GM12878 (cell line): ENCODE measurements around the gene FAM227B.

Experiments used
- ATF7 ChIP-seq: fragments of 450-650 bp; IDR thresholded peaks from 2 replicates; pipeline ENCODE4 v1.6.1; 2016; ENCODE audit warnings: low read depth, mild to moderate bottlenecking
- BCL3 ChIP-seq: IDR thresholded peaks from 2 replicates; pipeline ENCODE4 v1.6.1; 2011; ENCODE audit warnings: borderline replicate concordance, low read depth, mild to moderate bottlenecking, moderate library complexity, low read length; ENCODE audit not compliant: insufficient read depth, poor library complexity, severe bottlenecking
- CTCF ChIP-seq, 3 experiments: IDR thresholded peaks in 2 of 3; conservative IDR thresholded peaks in 1 of 3; 2 replicates each; pipeline ENCODE4 v1.5.1; 2011; ENCODE audit warnings: low read depth in 3 of 3, low read length in 3 of 3, mild to moderate bottlenecking in 3 of 3, control low read depth in 2 of 3, moderate library complexity in 2 of 3, inconsistent platforms in 1 of 3, mixed read lengths in 1 of 3; ENCODE audit not compliant: control insufficient read depth in 2 of 3, insufficient read depth in 1 of 3; ENCODE audit errors: extremely low read depth in 1 of 3
- CUX1 ChIP-seq: IDR thresholded peaks from 2 replicates; pipeline ENCODE4 v1.6.1; 2012; ENCODE audit warnings: improper control_type of control experiment, low read depth, low read length; ENCODE audit not compliant: insufficient replicate concordance
- ESRRA ChIP-seq: IDR thresholded peaks from 2 replicates; pipeline ENCODE4 v1.6.1; 2012; ENCODE audit warnings: mild to moderate bottlenecking, low read length, improper control_type of control experiment
- HDAC6 ChIP-seq: fragments of 200-600 bp; sonication (generic); IDR thresholded peaks from one replicate; pipeline ENCODE4 v1.8.0; 2017; ENCODE audit warnings: antibody characterized with exemption; ENCODE audit not compliant: unreplicated experiment
- MXI1 ChIP-seq: fragments of 150-350 bp; IDR thresholded peaks from 2 replicates; pipeline ENCODE4 v1.6.1; 2011; ENCODE audit warnings: low read depth, mild to moderate bottlenecking, inconsistent platforms, low read length, improper control_type of control experiment
- NR2C2 ChIP-seq: IDR thresholded peaks from 2 replicates; pipeline ENCODE4 v1.6.1; 2011; ENCODE audit warnings: borderline replicate concordance, low read depth; ENCODE audit not compliant: control insufficient read depth, insufficient read length
- NRF1 ChIP-seq: conservative IDR thresholded peaks from 2 replicates; pipeline ENCODE4 v1.6.1; 2011; ENCODE audit warnings: mild to moderate bottlenecking, low read depth, low read length, improper control_type of control experiment
- REST ChIP-seq: IDR thresholded peaks from 2 replicates; pipeline ENCODE4 v1.6.1; 2012; ENCODE audit warnings: mild to moderate bottlenecking, low read depth, low read length
- RFX5 ChIP-seq: IDR thresholded peaks from 2 replicates; pipeline ENCODE4 v1.6.1; 2011; ENCODE audit warnings: low read depth, low read length, improper control_type of control experiment
- USF1 ChIP-seq: IDR thresholded peaks from 2 replicates; pipeline ENCODE4 v1.6.1; 2011; ENCODE audit warnings: borderline replicate concordance, low read depth, mild to moderate bottlenecking, moderate library complexity, mixed read lengths, low read length; ENCODE audit not compliant: insufficient read depth; ENCODE audit errors: extremely low read length
- WRNIP1 ChIP-seq: IDR thresholded peaks from 2 replicates; pipeline ENCODE4 v1.6.1; 2011; ENCODE audit warnings: low read depth, low read length, improper control_type of control experiment, borderline replicate concordance

- TF ChIP-seq ATF7 (no peak), MXI1 (no peak), NR2C2 (no peak), CUX1 (no peak), CTCF (IDR thresholded peaks at IDR 0.05 in 2 of 3, conservative IDR thresholded peaks at IDR 0.05 in 1 of 3; ENCODE audit: control insufficient read depth in 2 of 3, extremely low read depth in 1 of 3, insufficient read depth in 1 of 3, low read depth in 3 of 3, low read length in 3 of 3) (no peak), RFX5 (no peak), ESRRA (no peak), BCL3 (no peak), HDAC6 (no peak), WRNIP1 (no peak), USF1 (no peak), NRF1 (no peak), REST (no peak)
These were observed 1.9 kb upstream of the FAM227B start for GRCh38 chr15:49622561-49622960.
